Liver (tissue), 3 donors: Measurements from ENCODE around the gene TXNRD2.
"Not testable (repeated sequence)": the region's sequence is repeated elsewhere in the genome, so short reads cannot be mapped to it uniquely, and the experiment has no call there.

Source experiments
- ATF3 ChIP-seq: IDR thresholded peaks from 2 replicates; pipeline ENCODE4 v1.6.1; 2016; ENCODE audit warnings: antibody characterized with exemption
- CTCF ChIP-seq: fragments of 150-350 bp; IDR thresholded peaks from 2 replicates; pipeline ENCODE4 v1.5.1; 2017; ENCODE audit warnings: improper control_type of control experiment, low read depth, low read length; ENCODE audit not compliant: missing input control
- EGR1 ChIP-seq, 2 donors: IDR thresholded peaks; 2 replicates each; pipeline ENCODE4 v1.6.1; 2016 to 2018; ENCODE audit warnings: antibody characterized with exemption in 2 of 2, low read depth in 2 of 2
- JUND ChIP-seq, 2 donors: IDR thresholded peaks; 2 replicates each; pipeline ENCODE4 v1.6.1; 2016; ENCODE audit warnings: antibody characterized with exemption in 2 of 2
- NR2F2 ChIP-seq: IDR thresholded peaks from 2 replicates; pipeline ENCODE4 v1.6.1; 2016; ENCODE audit warnings: antibody characterized with exemption
- REST ChIP-seq: IDR thresholded peaks from 2 replicates; pipeline ENCODE4 v1.6.1; 2016; ENCODE audit warnings: antibody characterized with exemption, mild to moderate bottlenecking
- RXRA ChIP-seq, 2 donors: IDR thresholded peaks; 2 replicates each; pipeline ENCODE4 v1.6.1; 2017 to 2018; ENCODE audit warnings: antibody characterized with exemption in 2 of 2, mild to moderate bottlenecking in 1 of 2
- SP1 ChIP-seq: IDR thresholded peaks from 2 replicates; pipeline ENCODE4 v1.6.1; 2018; ENCODE audit warnings: antibody characterized with exemption, mild to moderate bottlenecking
- TAF1 ChIP-seq: conservative IDR thresholded peaks from 2 replicates; pipeline ENCODE4 v1.6.1; 2016; ENCODE audit warnings: antibody characterized with exemption, mild to moderate bottlenecking
- YY1 ChIP-seq: IDR thresholded peaks from 2 replicates; pipeline ENCODE4 v1.6.1; 2016; ENCODE audit warnings: antibody characterized with exemption, mild to moderate bottlenecking
- ZBTB33 ChIP-seq: IDR thresholded peaks from 2 replicates; pipeline ENCODE4 v1.6.1; 2016; ENCODE audit warnings: antibody characterized with exemption
- donor health status: healthy.
- donor health status: healthy.

- TF ChIP-seq CTCF; YY1; REST; NR2F2; EGR1 (IDR thresholded peaks at IDR 0.05; ENCODE audit: low read depth in 2 of 2); SP1; ATF3; ZBTB33; JUND (IDR thresholded peaks at IDR 0.05); TAF1; RXRA (IDR thresholded peaks at IDR 0.05): not testable (repeated sequence)
These were observed 108.3 kb downstream of the TXNRD2 start for GRCh38 chr22:19833327-19833726.
